ENCODE measurements around the gene ANKRD11. TPM values are rescaled to one million over a fixed set of nuclear protein-coding genes. Genes with fewer than 3 reads are reported as not detected.
A peak's percentile ranks its signal among the peaks of the same experiment; 100 is the strongest.

ANKRD11 gene
- total and polyA plus RNA-seq, 2 donors (not counting 3 experiments of a cell fraction or from before 2014, with no cell fraction given), result 55.8 to 191 TPM

GRCh38 chr16:89404561-89404960, 85.8 kb downstream of the ANKRD11 start:
- DNase-seq (ENCODE audit: low read depth, low spot score), result no peak
- H4K20me1 ChIP-seq (replicated peaks; ENCODE audit: control insufficient read depth, extremely low read depth, insufficient read depth, low read length), result peaks cover 4% of the 10 kb centered on the region
- BruUV-seq (replicated peaks), result no TSS peak

More at GRCh38 chr16:89404561-89404960, 85.8 kb downstream of the ANKRD11 start:
- Histone ChIP-seq H3K79me2 (ENCODE audit: control insufficient read depth, insufficient read depth, low read length) (peaks cover 92% of the 10 kb centered on the region), H3K36me3 (ENCODE audit: control insufficient read depth in 2 of 2, extremely low read depth in 1 of 2, insufficient read depth in 2 of 2, low read length in 2 of 2) (peaks cover 0 to 2% of the 10 kb centered on the region in 2 experiments), H3K4me3 (replicated peaks in 1 of 3; ENCODE audit: insufficient read depth in 1 of 3, low read depth in 1 of 3, low read length in 3 of 3) (no peak overlapping the region), H3K4me2 (ENCODE audit: insufficient read depth, low read length) (no peak overlapping the region), H3K27me3 (ENCODE audit: control insufficient read depth in 2 of 2, insufficient read depth in 2 of 2, low read length in 2 of 2) (no peaks in the 10 kb centered on the region), H3K9me1 (replicated peaks; ENCODE audit: control insufficient read depth, extremely low read depth, insufficient read depth, low read length) (no peaks in the 10 kb centered on the region), H3K9ac (replicated peaks; ENCODE audit: extremely low read depth, insufficient read depth, low read length) (no peak overlapping the region), H3K9me3 (replicated peaks; ENCODE audit: control insufficient read depth, insufficient read depth, low read length) (no peaks in the 10 kb centered on the region), H3K27ac (ENCODE audit: insufficient read depth, low read depth, low read length) (no peak overlapping the region), H2AFZ (ENCODE audit: low read depth, low read length) (no peak overlapping the region), H3K4me1 (ENCODE audit: control insufficient read depth, extremely low read depth, insufficient read depth, low read length) (peaks cover 23% of the 10 kb centered on the region)
- intact Hi-C loops (cut with micrococcal nuclease) (no loop called here), dilution Hi-C loops (cut with MboI; ENCODE audit: extremely low pct_ligation_motif_present, low sequenced_read_pairs) (no loop called here)
- peak; percentile 31 for FAIRE-seq
- CTCF ChIA-PET, result no interaction called here
- TF ChIP-seq POLR2AphosphoS5 (IDR thresholded peaks at IDR 0.05; ENCODE audit: insufficient read depth, low read depth, low read length) (no peak), FOS (IDR thresholded peaks at IDR 0.05; ENCODE audit: borderline replicate concordance, insufficient read depth, low read length) (no peak), CTCF (IDR thresholded peaks at IDR 0.05; ENCODE audit: extremely low read depth in 1 of 2, insufficient read depth in 1 of 2, low read depth in 1 of 2, low read length in 2 of 2) (no peak), POLR2A (IDR thresholded peaks at IDR 0.05; ENCODE audit: low read depth, low read length) (no peak), MYC (IDR thresholded peaks at IDR 0.05; ENCODE audit: low read depth, low read length) (no peak), GATA2 (IDR thresholded peaks at IDR 0.05; ENCODE audit: insufficient read depth, insufficient read length, low read depth, low read length) (no peak), EZH2 (IDR thresholded peaks at IDR 0.05; ENCODE audit: borderline replicate concordance, low read depth, low read length, severe bottlenecking) (no peak), MAX (IDR thresholded peaks at IDR 0.05; ENCODE audit: insufficient read depth, insufficient read length) (no peak), JUN (IDR thresholded peaks at IDR 0.05; ENCODE audit: borderline replicate concordance, insufficient read depth, insufficient read length, low read depth) (no peak)
- POLR2A ChIA-PET, result no interaction called here
